GM18909 (cell line): Measurements from ENCODE around the gene SLC34A3.
"Not testable (repeated sequence)": the region's sequence is repeated elsewhere in the genome, so short reads cannot be mapped to it uniquely, and the experiment has no call there.

Source experiments
- ATAC-seq: cut with Tn5 transposase; IDR thresholded peaks from one replicate; pipeline ENCODE4 v1.9.1; 2021; ENCODE audit warnings: mild to moderate bottlenecking; ENCODE audit not compliant: unreplicated experiment, poor library complexity

Gene SLC34A3

GRCh38 chr9:137253717-137254623 lies 23.3 kb downstream of the SLC34A3 start:
- ATAC-seq, result no peak

- peak; percentile 76 for ATAC-seq
Measured at GRCh38 chr9:137254624-137255447, 24.1 kb downstream of the SLC34A3 start, which contains the start of gene NELFB. Gene NELFB, plus strand, starts transcription at chr9:137255327.

GRCh38 chr9:137255448-137256114 lies 24.9 kb downstream of the SLC34A3 start:
- ATAC-seq, result peak; percentile 33

- no peak for ATAC-seq
Measured at GRCh38 chr9:137256362-137256761, 25.7 kb downstream of the SLC34A3 start.

- ATAC-seq, result no peak
Measured at GRCh38 chr9:137256856-137257255, 26.2 kb downstream of the SLC34A3 start.

GRCh38 chr9:137262173-137262908 lies 31.6 kb downstream of the SLC34A3 start:
- ATAC-seq, result not testable (repeated sequence)

- ATAC-seq, result no peak
Measured at GRCh38 chr9:137262909-137263285, 32.2 kb downstream of the SLC34A3 start.

GRCh38 chr9:137263506-137263905 lies 32.8 kb downstream of the SLC34A3 start:
- no peak for ATAC-seq

GRCh38 chr9:137264067-137264466 lies 33.4 kb downstream of the SLC34A3 start:
- no peak for ATAC-seq

- ATAC-seq, result no peak
Measured at GRCh38 chr9:137265496-137266161, 34.9 kb downstream of the SLC34A3 start.

GRCh38 chr9:137266162-137266527 lies 35.4 kb downstream of the SLC34A3 start:
- ATAC-seq, result no peak

- no peak for ATAC-seq
Measured at GRCh38 chr9:137266585-137267453, 36.1 kb downstream of the SLC34A3 start.

- no peak for ATAC-seq
Measured at GRCh38 chr9:137267933-137268355, 37.2 kb downstream of the SLC34A3 start.

- ATAC-seq, result no peak
Measured at GRCh38 chr9:137268538-137269201, 38.0 kb downstream of the SLC34A3 start.

GRCh38 chr9:137269231-137269772 lies 38.6 kb downstream of the SLC34A3 start:
- ATAC-seq, result no peak

GRCh38 chr9:137270929-137271695 lies 40.4 kb downstream of the SLC34A3 start:
- no peak for ATAC-seq

- no peak for ATAC-seq
Measured at GRCh38 chr9:137271696-137272076, 41.0 kb downstream of the SLC34A3 start.
